IMR-90 (cell line): ENCODE data around the gene SERPIND1. TPM values are rescaled to one million over a fixed set of nuclear protein-coding genes. Genes with fewer than 3 reads are reported as not detected.
A peak's percentile ranks its signal among the peaks of the same experiment; 100 is the strongest.

Experiments
- ATAC-seq: fragments of 200-7000 bp; cut with Tn5 transposase; 2 replicates; pipeline ENCODE4 v1.9.1; 2020; ENCODE audit warnings: low read depth, mild to moderate bottlenecking, moderate library complexity
- Bru-seq: library from RNA; stranded (reverse); fragments of 400-500 nt; gene quantifications from one replicate; lab custom pipeline; 2021; lab: Mats Ljungman, UMichigan
- BruChase-seq, 2 experiments: library from RNA; stranded (reverse); fragments of 400-500 nt; gene quantifications; one replicate each; lab custom pipeline; 2021; lab: Mats Ljungman, UMichigan
- BruUV-seq: library from RNA; stranded (reverse); fragments of 400-500 nt; replicated peaks from 2 replicates; lab custom pipeline; 2021; lab: Mats Ljungman, UMichigan
- CTCF ChIA-PET: fragments of 300-600 bp; formaldehyde crosslinking; extraction: SDS; loops from one replicate; lab custom pipeline; 2021; ENCODE audit warnings: antibody characterized with exemption; lab: Yijun Ruan, JAX
- POLR2A ChIA-PET: fragments of 300-600 bp; sonication (Branson Sonifier 250); formaldehyde crosslinking; loops from one replicate; lab custom pipeline; 2022; ENCODE audit warnings: antibody characterized with exemption; ENCODE audit not compliant: unreplicated experiment; lab: Charles Lee
- DNase-seq: peaks from one replicate; pipeline ENCODE4 v3.0.0; 2013
- H2AFZ ChIP-seq: replicated peaks from 2 replicates; pipeline ENCODE3; 2013; ENCODE audit warnings: low read length, mild to moderate bottlenecking; ENCODE audit not compliant: poor library complexity
- H2AK5ac ChIP-seq: 2 replicates; pipeline ENCODE4 v1.6.1; 2013; ENCODE audit warnings: low read depth, low read length, inconsistent platforms
- H2AK9ac ChIP-seq: replicated peaks from 2 replicates; pipeline ENCODE3; 2013; ENCODE audit warnings: mild to moderate bottlenecking, low read depth, low read length, moderate library complexity; ENCODE audit not compliant: poor library complexity
- H2BK120ac ChIP-seq: 2 replicates; pipeline ENCODE4 v1.6.1; 2013; ENCODE audit warnings: low read depth, low read length, inconsistent platforms
- H2BK15ac ChIP-seq: 3 replicates; pipeline ENCODE4 v1.6.1; 2013; ENCODE audit warnings: low read depth, low read length, inconsistent platforms
- H2BK20ac ChIP-seq: 2 replicates; pipeline ENCODE4 v1.6.1; 2013; ENCODE audit warnings: low read depth, mild to moderate bottlenecking, inconsistent platforms, low read length, moderate library complexity
- H2BK5ac ChIP-seq: 2 replicates; pipeline ENCODE4 v1.6.1; 2013; ENCODE audit warnings: mild to moderate bottlenecking, low read depth, low read length, inconsistent platforms; ENCODE audit not compliant: poor library complexity, severe bottlenecking
- H3K14ac ChIP-seq: replicated peaks from 2 replicates; pipeline ENCODE4 v1.6.1; 2013; ENCODE audit warnings: low read depth, low read length, inconsistent platforms
- H3K18ac ChIP-seq: 2 replicates; pipeline ENCODE4 v1.6.1; 2013; ENCODE audit warnings: low read depth, low read length, control low read depth
- H3K23ac ChIP-seq: 2 replicates; pipeline ENCODE4 v1.6.1; 2013; ENCODE audit warnings: low read depth, low read length, inconsistent platforms
- H3K27ac ChIP-seq: 2 replicates; pipeline ENCODE4 v1.5.1; 2013; ENCODE audit warnings: mild to moderate bottlenecking, control low read depth, low read length; ENCODE audit not compliant: insufficient read depth
- H3K27me3 ChIP-seq: 2 replicates; pipeline ENCODE4 v1.6.1; 2013; ENCODE audit warnings: low read length; ENCODE audit not compliant: control insufficient read depth, insufficient read depth
- H3K36me3 ChIP-seq: 2 replicates; pipeline ENCODE4 v1.6.1; 2013; ENCODE audit warnings: low read length, mixed read lengths; ENCODE audit not compliant: control insufficient read depth, insufficient read depth
- H3K4ac ChIP-seq: 2 replicates; pipeline ENCODE4 v1.6.1; 2013; ENCODE audit warnings: low read depth, low read length, inconsistent platforms
- H3K4me1 ChIP-seq: 2 replicates; pipeline ENCODE4 v1.6.1; 2013; ENCODE audit warnings: low read length, mixed read lengths; ENCODE audit not compliant: control insufficient read depth, insufficient read depth
- H3K4me2 ChIP-seq: 2 replicates; pipeline ENCODE4 v1.6.1; 2013; ENCODE audit warnings: low read depth, mild to moderate bottlenecking, control low read depth, low read length, moderate library complexity
- H3K4me3 ChIP-seq: 2 replicates; pipeline ENCODE4 v1.5.1; 2013; ENCODE audit warnings: low read depth, mild to moderate bottlenecking, control low read depth, low read length, moderate library complexity; ENCODE audit not compliant: insufficient read depth
- H3K56ac ChIP-seq: 2 replicates; pipeline ENCODE4 v1.6.1; 2013; ENCODE audit warnings: low read length, inconsistent platforms; ENCODE audit not compliant: insufficient read depth; ENCODE audit errors: extremely low read depth
- H3K79me1 ChIP-seq, 2 experiments: 2 replicates each; pipeline ENCODE4 v1.6.1; 2013; ENCODE audit warnings: low read length in 2 of 2, inconsistent platforms in 1 of 2, low read depth in 1 of 2
- H3K9ac ChIP-seq: 2 replicates; pipeline ENCODE4 v1.6.1; 2013; ENCODE audit warnings: low read depth, low read length, control low read depth
- H3K9me1 ChIP-seq: 2 replicates; pipeline ENCODE4 v1.6.1; 2013; ENCODE audit warnings: low read length, inconsistent platforms; ENCODE audit not compliant: insufficient read depth
- H3K9me3 ChIP-seq: 2 replicates; pipeline ENCODE4 v1.6.1; 2013; ENCODE audit warnings: low read length; ENCODE audit not compliant: control insufficient read depth, insufficient read depth
- H4K20me1 ChIP-seq: 2 replicates; pipeline ENCODE4 v1.6.1; 2013; ENCODE audit warnings: low read length, inconsistent platforms; ENCODE audit not compliant: insufficient read depth
- H4K5ac ChIP-seq: 2 replicates; pipeline ENCODE4 v1.6.1; 2013; ENCODE audit warnings: mild to moderate bottlenecking, low read depth, low read length, control low read depth
- H4K8ac ChIP-seq, 2 experiments: 2 replicates each; pipeline ENCODE4 v1.6.1; 2013; ENCODE audit warnings: low read depth in 2 of 2, low read length in 2 of 2, control low read depth in 1 of 2, inconsistent platforms in 1 of 2
- H4K91ac ChIP-seq: 2 replicates; pipeline ENCODE4 v1.6.1; 2013; ENCODE audit warnings: low read depth, low read length, inconsistent platforms; ENCODE audit not compliant: insufficient read depth
- BHLHE40 ChIP-seq: fragments of 150-350 bp; IDR thresholded peaks from 2 replicates; pipeline ENCODE4 v1.6.1; 2016; ENCODE audit warnings: mild to moderate bottlenecking, low read depth, low read length
- CEBPB ChIP-seq: IDR thresholded peaks from 2 replicates; pipeline ENCODE4 v1.6.1; 2012; ENCODE audit warnings: low read depth, low read length, improper control_type of control experiment
- CHD1 ChIP-seq: IDR thresholded peaks from 2 replicates; pipeline ENCODE4 v1.6.1; 2012; ENCODE audit warnings: low read depth, low read length, improper control_type of control experiment
- CTCF ChIP-seq: conservative IDR thresholded peaks from 2 replicates; pipeline ENCODE4 v1.5.1; 2012; ENCODE audit warnings: mild to moderate bottlenecking, low read depth, low read length, improper control_type of control experiment
- MAFK ChIP-seq: IDR thresholded peaks from 2 replicates; pipeline ENCODE4 v1.6.1; 2012; ENCODE audit warnings: low read depth, low read length, improper control_type of control experiment
- MAZ ChIP-seq: IDR thresholded peaks from 2 replicates; pipeline ENCODE4 v1.6.1; 2012; ENCODE audit warnings: low read depth, mild to moderate bottlenecking, low read length, improper control_type of control experiment, moderate library complexity, borderline replicate concordance
- MXI1 ChIP-seq: IDR thresholded peaks from 2 replicates; pipeline ENCODE4 v1.6.1; 2012; ENCODE audit warnings: low read depth, mild to moderate bottlenecking, low read length, moderate library complexity, borderline replicate concordance
- NFE2L2 ChIP-seq: fragments of 150-350 bp; IDR thresholded peaks from 2 replicates; pipeline ENCODE4 v1.6.1; 2016; ENCODE audit warnings: low read depth, mild to moderate bottlenecking, low read length
- RAD21 ChIP-seq: IDR thresholded peaks from 2 replicates; pipeline ENCODE4 v1.6.1; 2012; ENCODE audit warnings: low read length, improper control_type of control experiment
- RFX5 ChIP-seq: IDR thresholded peaks from 2 replicates; pipeline ENCODE4 v1.8.0; 2012; ENCODE audit warnings: low read depth, mild to moderate bottlenecking, low read length, moderate library complexity
- USF2 ChIP-seq: fragments of 150-350 bp; IDR thresholded peaks from 2 replicates; pipeline ENCODE4 v1.6.1; 2017; ENCODE audit warnings: mild to moderate bottlenecking, antibody characterized with exemption, low read length, low read depth
- WGBS, 2 experiments: methylation state at CpG; one replicate each; pipeline versions ENCODE4 v1.1.5 to v1.1.7; 2013; ENCODE audit warnings: missing lambda C conversion rate in 2 of 2; ENCODE audit not compliant: insufficient read length in 1 of 2; ENCODE audit errors: extremely low coverage in 2 of 2; 5-methylcytosine and 5-hydroxymethylcytosine counted together
- dilution Hi-C: fragments of 300-500 bp; cut with HindIII; formaldehyde crosslinking; loops from one replicate; pipeline ENCODE4 v1.14.3; 2018; ENCODE audit warnings: low sequenced_read_pairs; ENCODE audit not compliant: unreplicated experiment
- in situ Hi-C: fragments of 300-500 bp; cut with MboI; formaldehyde crosslinking; loops from 3 replicates; pipeline ENCODE4 v1.14.3; 2019; ENCODE audit warnings: low sequenced_read_pairs, inconsistent platforms, mixed read lengths
- intact Hi-C: fragments of 100-400 bp; cut with micrococcal nuclease; formaldehyde crosslinking; loops from 2 replicates; pipeline ENCODE4 v1.10.0; 2022
- long read RNA-seq: library from polyadenylated mRNA; unstranded; transcript quantifications from one replicate; pipeline ENCODE4 v2.0.0, GENCODE V29; 2021; ENCODE audit not compliant: unreplicated experiment
- polyA plus RNA-seq, 3 experiments: library from polyadenylated mRNA; depleted of rRNA; stranded (reverse); fragments of >200 nt; gene quantifications; 2 replicates each; pipeline ENCODE4 v1.2.3, GENCODE V29; 2012; ENCODE audit warnings: low replicate concordance in 1 of 3
- total RNA-seq: library from RNA; depleted of rRNA; stranded (reverse); fragments of >200 nt; gene quantifications from 2 replicates; pipeline ENCODE4 v1.2.3, GENCODE V29; 2012; rRNA removed
- TF ChIP-seq, protein P1 (sequence below): fragments of 150-350 bp; IDR thresholded peaks from 2 replicates; pipeline ENCODE4 v1.6.1; 2016; ENCODE audit warnings: low read depth, mild to moderate bottlenecking, low read length, moderate library complexity, borderline replicate concordance

SERPIND1 gene, protein sequence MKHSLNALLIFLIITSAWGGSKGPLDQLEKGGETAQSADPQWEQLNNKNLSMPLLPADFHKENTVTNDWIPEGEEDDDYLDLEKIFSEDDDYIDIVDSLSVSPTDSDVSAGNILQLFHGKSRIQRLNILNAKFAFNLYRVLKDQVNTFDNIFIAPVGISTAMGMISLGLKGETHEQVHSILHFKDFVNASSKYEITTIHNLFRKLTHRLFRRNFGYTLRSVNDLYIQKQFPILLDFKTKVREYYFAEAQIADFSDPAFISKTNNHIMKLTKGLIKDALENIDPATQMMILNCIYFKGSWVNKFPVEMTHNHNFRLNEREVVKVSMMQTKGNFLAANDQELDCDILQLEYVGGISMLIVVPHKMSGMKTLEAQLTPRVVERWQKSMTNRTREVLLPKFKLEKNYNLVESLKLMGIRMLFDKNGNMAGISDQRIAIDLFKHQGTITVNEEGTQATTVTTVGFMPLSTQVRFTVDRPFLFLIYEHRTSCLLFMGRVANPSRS
- total RNA-seq (not detected in 2 replicates), polyA plus RNA-seq (2012; rRNA removed) (0.06 and 0.12 TPM in 2 replicates), Bru-seq, nascent RNA (percentile 12 among the genes with signal in this experiment), BruChase-seq, experiment 1, labeled RNA remaining after a 6-hour chase (not detected), BruChase-seq, experiment 2, labeled RNA remaining after a 2-hour chase (percentile 6 among the genes with signal in this experiment)
- 0.07 and 0.10 TPM in 2 replicates for polyA plus RNA-seq (2012; cell fraction: cytosol; rRNA removed)
- polyA plus RNA-seq (2012; cell fraction: nucleus; rRNA removed; ENCODE audit: low replicate concordance): 0.05 and 0.07 TPM in 2 replicates
- long read RNA-seq, partial matches to known transcripts: 0 of 1 reads
- long read RNA-seq, other reads (novel, unspliced or antisense): 1 of 1 reads

- Histone ChIP-seq H3K9me1 (peaks cover 13% of the 10 kb centered on the region), H4K8ac (no peak within 1 kb of the TSS), H3K4me3 (no peak within 1 kb of the TSS), H2BK15ac (no peak within 1 kb of the TSS), H2AK5ac (no peak within 1 kb of the TSS), H2BK5ac (no peak within 1 kb of the TSS), H3K18ac (no peak within 1 kb of the TSS), H3K14ac (no peak within 1 kb of the TSS), H3K36me3 (peaks cover under 1% of the 10 kb centered on the region; the same call in 1 of the 2 replicates), H2BK20ac (no peak within 1 kb of the TSS), H3K27me3 (no peaks in the 10 kb centered on the region), H3K9ac (no peak within 1 kb of the TSS), H3K23ac (no peak within 1 kb of the TSS), H4K20me1 (no peaks in the 10 kb centered on the region; the same call in 1 of the 2 replicates), H2AK9ac (no peak within 1 kb of the TSS), H3K9me3 (no peaks in the 10 kb centered on the region), H4K5ac (no peak within 1 kb of the TSS), H4K91ac (no peak within 1 kb of the TSS), H3K4me2 (no peak within 1 kb of the TSS), H3K27ac (no peak within 1 kb of the TSS), H3K4me1 (peaks cover 5% of the 10 kb centered on the region), H2BK120ac (no peak within 1 kb of the TSS), H2AFZ (no peak within 1 kb of the TSS), H3K79me1 (peaks cover 0 to 5% of the 10 kb centered on the region in 2 experiments; a peak in 2 of 4 replicates), H3K4ac (no peak within 1 kb of the TSS), H3K56ac (no peak within 1 kb of the TSS)
- ChIA-PET POLR2A (no interaction called here), CTCF (no interaction called here)
- intact Hi-C loops: no loop called here
- ATAC-seq (no peak), DNase-seq (no peak)
- dilution Hi-C loops: no loop called here
- BruUV-seq: no TSS peak
- WGBS, 2 experiments: no CpG with 5 or more reads among the region's 4 CpGs
- in situ Hi-C loops: no loop called here
- TF ChIP-seq CHD1 (no peak), MAZ (no peak), USF2 (no peak), CTCF (no peak), RFX5 (no peak), BHLHE40 (no peak), MAFK (no peak), NFE2L2 (no peak), CEBPB (no peak), MXI1 (no peak), RAD21 (no peak)
- TF ChIP-seq, protein P1, sequence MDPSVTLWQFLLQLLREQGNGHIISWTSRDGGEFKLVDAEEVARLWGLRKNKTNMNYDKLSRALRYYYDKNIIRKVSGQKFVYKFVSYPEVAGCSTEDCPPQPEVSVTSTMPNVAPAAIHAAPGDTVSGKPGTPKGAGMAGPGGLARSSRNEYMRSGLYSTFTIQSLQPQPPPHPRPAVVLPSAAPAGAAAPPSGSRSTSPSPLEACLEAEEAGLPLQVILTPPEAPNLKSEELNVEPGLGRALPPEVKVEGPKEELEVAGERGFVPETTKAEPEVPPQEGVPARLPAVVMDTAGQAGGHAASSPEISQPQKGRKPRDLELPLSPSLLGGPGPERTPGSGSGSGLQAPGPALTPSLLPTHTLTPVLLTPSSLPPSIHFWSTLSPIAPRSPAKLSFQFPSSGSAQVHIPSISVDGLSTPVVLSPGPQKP: no peak
Observed at GRCh38 chr22:20773793-20774212, at the start of gene SERPIND1. Gene SERPIND1 (plus strand): TSS chr22:20774113. CDS start chr22:20779313, 5,200 bp downstream.
